Thyroid gland (tissue), 4 donors: Measurements from ENCODE around the gene OFD1. TPM values are rescaled to one million over a fixed set of nuclear protein-coding genes. Genes with fewer than 3 reads are reported as not detected.

Experiments
- DNase-seq, 2 donors: peaks; one replicate each; pipeline ENCODE4 v3.0.0-alpha.2; 2019
- H3K27ac ChIP-seq, 3 donors: fragments of 200-600 bp; sonication (generic); 1 replicate in 2 of 3; 2 replicates in 1 of 3; pipeline ENCODE4 v1.5.1; 2016 to 2019; ENCODE audit warnings: mild to moderate bottlenecking in 1 of 3, moderate library complexity in 1 of 3
- H3K27me3 ChIP-seq: fragments of 200-600 bp; sonication (generic); one replicate; pipeline ENCODE4 v1.5.1; 2019
- H3K36me3 ChIP-seq, 2 donors: fragments of 200-600 bp; sonication (generic); one replicate each; pipeline ENCODE4 v1.5.1; 2016 to 2019
- H3K4me1 ChIP-seq, 2 donors: fragments of 200-600 bp; sonication (generic); one replicate each; pipeline ENCODE4 v1.5.1; 2017 to 2019
- H3K4me3 ChIP-seq, 3 donors: fragments of 200-600 bp; sonication (generic); replicated peaks in 1 of 3; 1 replicate in 2 of 3; 2 replicates in 1 of 3; pipeline ENCODE4 v1.5.1; 2016; ENCODE audit warnings: mild to moderate bottlenecking in 1 of 3
- H3K9me3 ChIP-seq: fragments of 200-600 bp; sonication (generic); one replicate; pipeline ENCODE4 v1.5.1; 2017
- CTCF ChIP-seq, 6 experiments: fragments of 200-600 bp in 3 of 6; fragments of 450-650 bp in 3 of 6; sonication (generic) in 3 of 6; IDR thresholded peaks; one replicate each; pipeline ENCODE4 v1.5.1; 2016 to 2019; ENCODE audit warnings: antibody characterized with exemption in 6 of 6, mild to moderate bottlenecking in 2 of 6, inconsistent platforms in 1 of 6, moderate library complexity in 1 of 6
- POLR2A ChIP-seq, 2 donors: fragments of 450-650 bp; IDR thresholded peaks; one replicate each; pipeline ENCODE4 v1.6.1; 2017; ENCODE audit warnings: antibody characterized with exemption in 2 of 2, mild to moderate bottlenecking in 2 of 2, moderate library complexity in 1 of 2
- WGBS, 2 donors: methylation state at CpG; one replicate each; pipeline ENCODE4 v1.1.5; 2017; 5-methylcytosine and 5-hydroxymethylcytosine counted together
- intact Hi-C: fragments of 100-400 bp; cut with DNase I; formaldehyde crosslinking; loops from one replicate; pipeline ENCODE4 v1.15.1; 2023
- total RNA-seq, 4 donors: library from RNA; depleted of rRNA; stranded (reverse); fragments of >200 nt; gene quantifications; one replicate each; pipeline ENCODE4 v1.2.3, GENCODE V29; 2016

The OFD1 gene
- total RNA-seq, 4 donors from 2014 or later, result 33.6 to 46.0 (median 43.5) TPM

- Histone ChIP-seq H3K9me3 (no peaks in the 10 kb centered on the region), H3K27ac (no peak within 1 kb of the TSS), H3K36me3 (no peaks in the 10 kb centered on the region), H3K4me1 (no peaks in the 10 kb centered on the region), H3K27me3 (peaks cover 4% of the 10 kb centered on the region), H3K4me3 (no peak within 1 kb of the TSS)
- TF ChIP-seq POLR2A (IDR thresholded peaks at IDR 0.05), result no peak
- TF ChIP-seq CTCF (IDR thresholded peaks at IDR 0.05), result no peak
- WGBS, 2 donors, result 28 to 46% methylated on average over 19 of the region's 19 CpGs
- DNase-seq, result peak in 1 of 2 donors; percentile 2
- intact Hi-C loops, result no loop called here
These were observed 82.4 kb downstream of the OFD1 start, which contains the start of gene GPM6B for GRCh38 chrX:13816643-13817627. Gene GPM6B, minus strand, starts transcription at chrX:13817093. Its CDS starts 189 bp downstream, at chrX:13816904.

Other genes with a start within 250 kb of the OFD1 start
- not detected for gene EGFL6, start 165.1 kb upstream of the OFD1 start, total RNA-seq
- 1 to 10 TPM; 4.5 to 8.6 (median 6.4) TPM for gene TCEANC, start 81.6 kb upstream of the OFD1 start, total RNA-seq
- 10 to 100 TPM; 29.5 to 47.0 (median 36.0) TPM for gene RAB9A, start 45.6 kb upstream of the OFD1 start, total RNA-seq
- gene TRAPPC2, start 128 bp upstream of the OFD1 start, total RNA-seq, result 10 to 100 TPM; 18.9 to 27.7 (median 22.1) TPM
- gene GPM6B, start 82.3 kb downstream of the OFD1 start, total RNA-seq, result 1 to 10 TPM; 2.3 to 9.9 (median 6.1) TPM